GM23248 (cell line): ENCODE results near the gene ZNF337.

Experiments used
- EZH2 ChIP-seq: fragments of 200-600 bp; sonication (generic); IDR thresholded peaks from 2 replicates; pipeline ENCODE4 v1.6.1; 2018; ENCODE audit warnings: antibody characterized with exemption, mild to moderate bottlenecking; ENCODE audit not compliant: insufficient read depth, poor library complexity, severe bottlenecking
- EZH2phosphoT487 ChIP-seq: fragments of 200-600 bp; sonication (generic); IDR thresholded peaks from 2 replicates; pipeline ENCODE4 v1.6.1; 2018; ENCODE audit warnings: antibody characterized with exemption, moderate library complexity, mild to moderate bottlenecking, low read depth; ENCODE audit not compliant: insufficient read depth

GRCh38 chr20:25683050-25683449 is 13.6 kb downstream of the ZNF337 start:
- TF ChIP-seq EZH2 (no peak), EZH2phosphoT487 (no peak)
